ENCODE results near the gene SLC38A6. TPM values are rescaled to one million over a fixed set of nuclear protein-coding genes. Genes with fewer than 3 reads are reported as not detected.

The SLC38A6 gene
- total and polyA plus RNA-seq, 2 experiments from 2014 or later: 17.0 to 26.0 TPM

GRCh38 chr14:60965402-60965801, 15.6 kb upstream of the SLC38A6 start:
- Histone ChIP-seq H3K79me2 (peaks cover 4% of the 10 kb centered on the region), H3K27me3 (no peaks in the 10 kb centered on the region), H3K27ac (peak overlapping the region; percentile 4), H3K4me1 (ENCODE audit: insufficient read depth) (peaks cover 8% of the 10 kb centered on the region), H2AFZ (no peak overlapping the region), H3K4me2 (no peak overlapping the region), H3K4me3 (no peak overlapping the region), H3K9me3 (ENCODE audit: low read depth) (no peaks in the 10 kb centered on the region), H4K20me1 (ENCODE audit: insufficient read depth, poor library complexity, severe bottlenecking) (no peaks in the 10 kb centered on the region), H3K9me2 (replicated peaks; ENCODE audit: insufficient read depth) (no peaks in the 10 kb centered on the region), H3K36me3 (replicated peaks; ENCODE audit: insufficient read depth, low read depth) (no peaks in the 10 kb centered on the region)
- TF ChIP-seq EZH2phosphoT487 (IDR thresholded peaks at IDR 0.05; ENCODE audit: low read depth, severe bottlenecking, unreplicated experiment): peak; percentile 41
- TF ChIP-seq, protein P1, sequence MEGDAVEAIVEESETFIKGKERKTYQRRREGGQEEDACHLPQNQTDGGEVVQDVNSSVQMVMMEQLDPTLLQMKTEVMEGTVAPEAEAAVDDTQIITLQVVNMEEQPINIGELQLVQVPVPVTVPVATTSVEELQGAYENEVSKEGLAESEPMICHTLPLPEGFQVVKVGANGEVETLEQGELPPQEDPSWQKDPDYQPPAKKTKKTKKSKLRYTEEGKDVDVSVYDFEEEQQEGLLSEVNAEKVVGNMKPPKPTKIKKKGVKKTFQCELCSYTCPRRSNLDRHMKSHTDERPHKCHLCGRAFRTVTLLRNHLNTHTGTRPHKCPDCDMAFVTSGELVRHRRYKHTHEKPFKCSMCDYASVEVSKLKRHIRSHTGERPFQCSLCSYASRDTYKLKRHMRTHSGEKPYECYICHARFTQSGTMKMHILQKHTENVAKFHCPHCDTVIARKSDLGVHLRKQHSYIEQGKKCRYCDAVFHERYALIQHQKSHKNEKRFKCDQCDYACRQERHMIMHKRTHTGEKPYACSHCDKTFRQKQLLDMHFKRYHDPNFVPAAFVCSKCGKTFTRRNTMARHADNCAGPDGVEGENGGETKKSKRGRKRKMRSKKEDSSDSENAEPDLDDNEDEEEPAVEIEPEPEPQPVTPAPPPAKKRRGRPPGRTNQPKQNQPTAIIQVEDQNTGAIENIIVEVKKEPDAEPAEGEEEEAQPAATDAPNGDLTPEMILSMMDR (IDR thresholded peaks at IDR 0.05; ENCODE audit: poor library complexity): no peak
- DNase-seq (ENCODE audit: low spot score): peak; percentile 22

DNA sequence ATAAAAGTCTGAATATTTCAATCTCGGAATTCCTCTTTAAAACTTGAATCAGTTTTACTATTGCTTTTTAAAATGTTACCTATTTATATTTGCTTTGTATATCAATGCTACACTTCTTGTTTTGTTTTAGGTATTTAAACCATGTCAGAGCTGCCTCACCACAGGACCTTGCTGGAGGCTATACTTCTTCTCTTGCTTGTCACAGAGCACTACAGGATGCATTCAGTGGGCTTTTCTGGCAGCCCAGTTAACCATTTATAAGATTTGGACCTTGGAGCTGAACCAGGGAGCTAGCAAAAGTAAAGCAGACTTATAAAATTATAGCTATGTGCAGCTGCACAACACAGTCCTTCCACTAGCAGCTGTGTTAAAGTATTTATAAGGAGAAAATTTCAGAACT, 12.9 kb upstream of the SLC38A6 start:
- Histone ChIP-seq H3K36me3 (replicated peaks; ENCODE audit: insufficient read depth, low read depth) (no peaks in the 10 kb centered on the region), H3K4me3 (no peak overlapping the region), H4K20me1 (ENCODE audit: insufficient read depth, poor library complexity, severe bottlenecking) (no peaks in the 10 kb centered on the region), H3K79me2 (peaks cover 4% of the 10 kb centered on the region), H3K27me3 (no peaks in the 10 kb centered on the region), H3K4me2 (peak overlapping the region; percentile 9), H3K9me2 (replicated peaks; ENCODE audit: insufficient read depth) (no peaks in the 10 kb centered on the region), H2AFZ (no peak overlapping the region), H3K9me3 (ENCODE audit: low read depth) (no peaks in the 10 kb centered on the region), H3K27ac (no peak overlapping the region), H3K4me1 (ENCODE audit: insufficient read depth) (peaks cover 8% of the 10 kb centered on the region)
- no peak for TF ChIP-seq EZH2phosphoT487 (IDR thresholded peaks at IDR 0.05; ENCODE audit: low read depth, severe bottlenecking, unreplicated experiment)
- no peak for TF ChIP-seq EZH2 (IDR thresholded peaks at IDR 0.05; ENCODE audit: borderline replicate concordance)
- TF ChIP-seq, protein P1 (IDR thresholded peaks at IDR 0.05; ENCODE audit: poor library complexity): no peak
- WGBS (ENCODE audit: low lambda C conversion rate, missing lambda C conversion rate): 61% methylated on average over 1 of the region's 1 CpG
- no peak for DNase-seq (ENCODE audit: low spot score)

DNA sequence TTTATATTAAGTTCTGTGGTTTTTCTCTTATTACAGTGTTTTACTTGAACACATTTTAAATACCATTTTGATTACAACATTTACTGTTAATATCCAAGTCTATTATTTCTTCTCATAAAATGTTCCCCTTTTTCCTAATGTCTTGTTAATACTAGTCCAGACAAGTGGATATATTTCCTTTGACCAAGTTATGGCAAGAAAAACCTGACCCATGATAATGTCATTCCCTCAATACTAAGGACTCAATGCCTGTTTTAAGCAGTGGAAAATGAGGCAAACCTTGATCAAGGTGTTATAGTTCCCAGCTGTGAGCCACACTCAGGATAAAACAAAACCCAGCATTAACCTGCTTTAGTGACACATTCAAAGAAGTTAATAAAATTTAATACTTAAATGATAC, 12.4 kb upstream of the SLC38A6 start:
- no peaks in the 10 kb centered on the region for H3K9me3 ChIP-seq (ENCODE audit: low read depth)
- TF ChIP-seq, protein P1 (IDR thresholded peaks at IDR 0.05; ENCODE audit: poor library complexity): no peak
- TF ChIP-seq EZH2 (IDR thresholded peaks at IDR 0.05; ENCODE audit: borderline replicate concordance) (no peak), EZH2phosphoT487 (IDR thresholded peaks at IDR 0.05; ENCODE audit: low read depth, severe bottlenecking, unreplicated experiment) (no peak)
- no peak overlapping the region for H3K4me3 ChIP-seq
- H3K27ac ChIP-seq: no peak overlapping the region
- H3K79me2 ChIP-seq: peaks cover 4% of the 10 kb centered on the region
- no peak for DNase-seq (ENCODE audit: low spot score)
- H3K9me2 ChIP-seq (replicated peaks; ENCODE audit: insufficient read depth): no peaks in the 10 kb centered on the region
- peaks cover 8% of the 10 kb centered on the region for H3K4me1 ChIP-seq (ENCODE audit: insufficient read depth)
- H3K27me3 ChIP-seq: no peaks in the 10 kb centered on the region
- H3K4me2 ChIP-seq: no peak overlapping the region
- H4K20me1 ChIP-seq (ENCODE audit: insufficient read depth, poor library complexity, severe bottlenecking): no peaks in the 10 kb centered on the region
- no peaks in the 10 kb centered on the region for H3K36me3 ChIP-seq (replicated peaks; ENCODE audit: insufficient read depth, low read depth)
- H2AFZ ChIP-seq: no peak overlapping the region

GRCh38 chr14:60970146-60970545, 10.9 kb upstream of the SLC38A6 start:
- H3K4me2 ChIP-seq: no peak overlapping the region
- 90% methylated on average over 2 of the region's 2 CpGs for WGBS (ENCODE audit: low lambda C conversion rate, missing lambda C conversion rate)
- no peaks in the 10 kb centered on the region for H4K20me1 ChIP-seq (ENCODE audit: insufficient read depth, poor library complexity, severe bottlenecking)
- H3K27me3 ChIP-seq: no peaks in the 10 kb centered on the region
- H3K4me3 ChIP-seq: no peak overlapping the region
- H3K27ac ChIP-seq: no peak overlapping the region
- no peak overlapping the region for H2AFZ ChIP-seq
- H3K79me2 ChIP-seq: peaks cover 4% of the 10 kb centered on the region
- no peaks in the 10 kb centered on the region for H3K9me2 ChIP-seq (replicated peaks; ENCODE audit: insufficient read depth)
- H3K9me3 ChIP-seq (ENCODE audit: low read depth): no peaks in the 10 kb centered on the region
- no peaks in the 10 kb centered on the region for H3K36me3 ChIP-seq (replicated peaks; ENCODE audit: insufficient read depth, low read depth)
- TF ChIP-seq, protein P1 (IDR thresholded peaks at IDR 0.05; ENCODE audit: poor library complexity): no peak
- TF ChIP-seq EZH2phosphoT487 (IDR thresholded peaks at IDR 0.05; ENCODE audit: low read depth, severe bottlenecking, unreplicated experiment) (no peak), EZH2 (IDR thresholded peaks at IDR 0.05; ENCODE audit: borderline replicate concordance) (no peak)
- no peak for DNase-seq (ENCODE audit: low spot score)
- peaks cover 4% of the 10 kb centered on the region for H3K4me1 ChIP-seq (ENCODE audit: insufficient read depth)
